Transverse colon (tissue), 3 donors: Measurements from ENCODE around the gene PPP1R9A.

ENCODE experiments used
- CTCF ChIP-seq, 5 experiments: fragments of 200-600 bp in 3 of 5; fragments of 450-650 bp in 2 of 5; sonication (generic) in 3 of 5; IDR thresholded peaks; 1 replicate in 2 of 5; 2 replicates in 3 of 5; pipeline ENCODE4 v1.5.1; 2016 to 2017; ENCODE audit warnings: antibody characterized with exemption in 5 of 5, inconsistent platforms in 3 of 5, mild to moderate bottlenecking in 2 of 5, moderate library complexity in 1 of 5
- POLR2A ChIP-seq: fragments of 450-650 bp; IDR thresholded peaks from one replicate; pipeline ENCODE4 v1.6.1; 2016; ENCODE audit warnings: antibody characterized with exemption, mild to moderate bottlenecking, moderate library complexity

- TF ChIP-seq CTCF (IDR thresholded peaks at IDR 0.05) (no peak), POLR2A (no peak)
Measured at GRCh38 chr7:95052566-95053094, 145.2 kb downstream of the PPP1R9A start.
